Measurements from ENCODE around the gene RAI2. TPM values are rescaled to one million over a fixed set of nuclear protein-coding genes. Genes with fewer than 3 reads are reported as not detected.
"Not testable (repeated sequence)": the region's sequence is repeated elsewhere in the genome, so short reads cannot be mapped to it uniquely, and the experiment has no call there.

RAI2 gene
- total RNA-seq, 4 donors from 2014 or later: 0.38 to 17.7 (median 2.5) TPM

DNA sequence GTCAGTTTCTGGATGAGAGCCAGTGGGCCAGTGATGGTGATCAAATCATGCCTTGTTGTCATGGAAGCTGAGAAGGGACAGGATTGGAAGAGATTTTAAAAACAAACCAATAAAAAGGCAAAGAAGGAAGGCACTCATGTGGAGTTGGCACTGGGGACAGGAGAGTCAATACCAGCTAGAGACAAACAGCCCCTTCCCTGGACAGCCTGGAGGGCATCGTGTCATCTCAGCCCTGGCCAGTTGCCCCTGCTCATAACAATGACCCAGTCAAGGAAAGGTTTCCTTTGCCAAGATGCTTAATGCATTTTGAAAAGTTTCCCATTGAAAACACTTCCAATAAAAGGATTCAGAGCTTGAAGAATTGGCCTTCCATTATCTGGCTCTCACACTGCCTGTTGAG, 68.3 kb downstream of the RAI2 start:
- 18% methylated on average over 1 of the region's 1 CpG; no CpG with 5 or more reads in 1 of the 2 donors for WGBS, 2 donors
- Histone ChIP-seq H3K36me3 (no peaks in the 10 kb centered on the region), H3K4me1 (peaks cover 0 to 12% (median 0%) of the 10 kb centered on the region in 3 donors), H3K9me3 (no peaks in the 10 kb centered on the region), H3K27ac (no peak overlapping the region), H3K4me3 (no peak overlapping the region), H3K27me3 (no peaks in the 10 kb centered on the region)
- intact Hi-C loops (cut with DNase I): no loop called here
- TF ChIP-seq, protein P1, sequence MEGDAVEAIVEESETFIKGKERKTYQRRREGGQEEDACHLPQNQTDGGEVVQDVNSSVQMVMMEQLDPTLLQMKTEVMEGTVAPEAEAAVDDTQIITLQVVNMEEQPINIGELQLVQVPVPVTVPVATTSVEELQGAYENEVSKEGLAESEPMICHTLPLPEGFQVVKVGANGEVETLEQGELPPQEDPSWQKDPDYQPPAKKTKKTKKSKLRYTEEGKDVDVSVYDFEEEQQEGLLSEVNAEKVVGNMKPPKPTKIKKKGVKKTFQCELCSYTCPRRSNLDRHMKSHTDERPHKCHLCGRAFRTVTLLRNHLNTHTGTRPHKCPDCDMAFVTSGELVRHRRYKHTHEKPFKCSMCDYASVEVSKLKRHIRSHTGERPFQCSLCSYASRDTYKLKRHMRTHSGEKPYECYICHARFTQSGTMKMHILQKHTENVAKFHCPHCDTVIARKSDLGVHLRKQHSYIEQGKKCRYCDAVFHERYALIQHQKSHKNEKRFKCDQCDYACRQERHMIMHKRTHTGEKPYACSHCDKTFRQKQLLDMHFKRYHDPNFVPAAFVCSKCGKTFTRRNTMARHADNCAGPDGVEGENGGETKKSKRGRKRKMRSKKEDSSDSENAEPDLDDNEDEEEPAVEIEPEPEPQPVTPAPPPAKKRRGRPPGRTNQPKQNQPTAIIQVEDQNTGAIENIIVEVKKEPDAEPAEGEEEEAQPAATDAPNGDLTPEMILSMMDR (IDR thresholded peaks at IDR 0.05): no peak
- TF ChIP-seq POLR2A (IDR thresholded peaks at IDR 0.05): no peak
- DNase-seq: no peak

DNA sequence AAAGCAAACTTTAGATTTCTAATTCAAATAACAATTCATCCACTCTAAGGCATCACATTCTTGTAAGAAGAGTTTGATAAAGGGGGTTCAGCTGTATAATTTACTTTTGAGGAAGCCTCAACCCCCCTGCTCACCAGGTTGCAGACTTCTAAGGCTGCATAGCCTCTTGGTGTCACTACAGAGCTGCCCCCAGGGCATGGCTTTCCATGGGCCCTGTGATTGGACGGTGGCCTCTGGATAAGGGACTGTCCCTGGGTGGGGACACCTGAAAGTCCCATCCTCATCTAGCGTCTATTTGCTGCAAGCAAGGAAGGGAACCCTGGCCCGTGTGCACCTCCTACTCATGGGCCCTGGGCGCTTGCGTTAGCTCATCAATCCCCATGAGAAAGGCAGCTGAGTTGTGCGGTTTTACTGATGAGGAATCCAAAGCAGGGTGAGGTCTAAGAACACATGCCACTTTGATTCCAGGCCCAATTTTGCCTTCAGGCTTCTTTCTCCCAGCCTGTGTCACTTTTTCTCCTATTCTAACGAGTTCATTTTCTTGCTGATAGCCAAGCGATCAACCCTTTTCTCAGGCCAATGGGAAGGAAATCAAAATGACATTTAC, 72.0 kb downstream of the RAI2 start:
- Histone ChIP-seq H3K36me3 (no peaks in the 10 kb centered on the region), H3K27me3 (no peaks in the 10 kb centered on the region), H3K4me1 (peaks cover 0 to 17% (median 0%) of the 10 kb centered on the region in 3 donors), H3K9me3 (no peaks in the 10 kb centered on the region), H3K27ac (no peak overlapping the region), H3K4me3 (no peak overlapping the region)
- TF ChIP-seq, protein P1 (IDR thresholded peaks at IDR 0.05): no peak
- TF ChIP-seq POLR2A (IDR thresholded peaks at IDR 0.05): no peak
- no peak for DNase-seq
- intact Hi-C loops (cut with DNase I): no loop called here
- WGBS, 2 donors: 72 to 92% methylated on average over 2 to 7 of the region's 8 CpGs

DNA sequence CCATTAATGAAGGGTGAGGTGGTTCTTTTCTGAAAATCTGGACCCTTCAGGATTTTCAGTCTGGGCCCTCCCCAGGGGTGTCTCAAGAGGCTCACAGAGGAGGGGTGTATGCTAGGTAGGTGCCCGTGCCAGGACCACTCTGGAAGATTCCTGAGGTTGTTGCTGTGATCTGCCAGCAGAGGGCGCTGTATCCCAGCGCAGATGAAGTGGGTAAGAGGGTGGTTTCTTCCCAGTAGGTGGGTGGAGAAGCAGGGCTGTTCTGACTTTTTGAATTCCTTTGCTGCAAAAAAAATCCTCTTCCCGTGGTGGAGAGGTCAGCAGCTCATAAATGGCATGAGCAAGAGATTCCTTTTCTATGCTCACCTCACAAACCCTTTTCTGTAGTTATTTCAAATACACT, 72.7 kb downstream of the RAI2 start:
- TF ChIP-seq, protein P1 (IDR thresholded peaks at IDR 0.05): peak in 5 of 6 experiments; percentile 58 to 67 (median 60)
- no peak for TF ChIP-seq POLR2A (IDR thresholded peaks at IDR 0.05)
- Histone ChIP-seq H3K9me3 (no peaks in the 10 kb centered on the region), H3K4me3 (no peak overlapping the region), H3K27me3 (no peaks in the 10 kb centered on the region), H3K27ac (no peak overlapping the region), H3K4me1 (peaks cover 0 to 17% (median 0%) of the 10 kb centered on the region in 3 donors), H3K36me3 (no peaks in the 10 kb centered on the region)
- intact Hi-C loops (cut with DNase I): no loop called here
- 0 to 12% methylated on average over 1 to 4 of the region's 4 CpGs for WGBS, 2 donors
- DNase-seq: no peak

DNA sequence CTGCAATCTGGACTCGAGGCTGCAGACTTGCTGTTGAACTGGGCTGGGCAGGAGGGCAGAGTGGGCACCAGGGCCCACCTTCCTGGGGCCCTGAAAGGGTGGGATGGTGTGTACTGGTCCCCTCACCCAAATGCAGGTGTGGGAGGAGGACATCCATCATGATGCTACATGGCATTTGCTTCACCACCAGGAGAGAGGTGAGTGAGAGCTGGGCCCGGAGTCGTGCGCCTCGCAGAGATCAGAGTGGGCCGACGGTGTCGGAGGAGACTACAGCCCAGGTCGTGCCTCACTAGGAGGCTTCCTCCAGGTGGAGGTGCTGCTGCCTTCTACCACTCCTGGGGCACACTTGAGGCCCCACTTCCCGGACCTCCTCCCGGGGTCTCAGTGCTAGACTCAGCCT, 73.5 kb downstream of the RAI2 start:
- Histone ChIP-seq H3K36me3 (no peaks in the 10 kb centered on the region), H3K4me1 (peaks cover 0 to 17% (median 0%) of the 10 kb centered on the region in 3 donors), H3K27me3 (no peaks in the 10 kb centered on the region), H3K4me3 (no peak overlapping the region), H3K27ac (no peak overlapping the region), H3K9me3 (no peaks in the 10 kb centered on the region)
- no CpG with 5 or more reads among the region's 11 CpGs for WGBS, 2 donors
- intact Hi-C loops (cut with DNase I): no loop called here
- DNase-seq: no peak
- no peak for TF ChIP-seq POLR2A (IDR thresholded peaks at IDR 0.05)
- TF ChIP-seq, protein P1 (IDR thresholded peaks at IDR 0.05): no peak

GRCh38 chrX:17786554-17787347, 74.3 kb downstream of the RAI2 start:
- H3K27ac ChIP-seq: peak overlapping the region in 1 of 4 donors; percentile 25
- peak overlapping the region; percentile 10 to 46 (median 34) for H3K4me3 ChIP-seq

More at GRCh38 chrX:17786554-17787347, 74.3 kb downstream of the RAI2 start:
- DNase-seq; H3K9me3 ChIP-seq; intact Hi-C loops (cut with DNase I); H3K27me3 ChIP-seq; H3K36me3 ChIP-seq: not testable (repeated sequence)
- WGBS, 2 donors: 60% methylated on average over 21 of the region's 31 CpGs; no CpG with 5 or more reads in 1 of the 2 donors
- peaks cover 0 to 17% (median 0%) of the 10 kb centered on the region in 3 donors for H3K4me1 ChIP-seq
